Measurements from ENCODE around the gene CCBE1.
"Not testable (repeated sequence)": the region's sequence is repeated elsewhere in the genome, so short reads cannot be mapped to it uniquely, and the experiment has no call there.

CCBE1 gene

DNA sequence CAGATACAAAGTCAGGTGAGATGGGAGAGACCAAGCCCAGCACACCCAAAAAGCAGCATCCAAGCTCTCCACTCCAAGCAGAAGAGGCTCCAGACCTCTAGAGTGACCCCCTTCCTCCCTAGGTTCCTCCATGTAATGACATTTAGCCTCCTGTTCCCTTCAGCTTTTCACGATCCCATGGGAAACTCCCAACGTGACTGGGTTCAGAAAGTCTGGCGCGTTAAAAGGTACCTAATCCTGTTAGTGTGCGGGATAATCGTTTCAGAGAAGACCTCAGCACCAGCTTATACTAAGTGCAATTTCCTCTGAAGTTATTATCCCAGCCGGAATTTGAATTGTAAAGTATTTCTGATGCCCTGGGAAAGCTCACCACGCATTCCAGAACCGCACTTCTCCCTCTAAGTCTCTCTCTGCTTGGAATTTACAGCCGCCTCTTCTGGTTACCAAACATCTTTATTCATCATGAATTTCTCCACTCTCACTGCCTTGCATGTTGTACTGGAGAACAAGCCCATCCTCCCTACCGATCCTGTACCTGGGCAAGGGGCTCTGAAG lies 46.9 kb downstream of the CCBE1 start:
- Histone ChIP-seq H3K36me3 (no peaks in the 10 kb centered on the region), H3K9ac (no peak overlapping the region), H3K4me3 (no peak overlapping the region), H3K4me2 (no peak overlapping the region), H3K27ac (no peak overlapping the region), H3K27me3 (no peaks in the 10 kb centered on the region), H3K9me3 (replicated peaks in 1 of 11) (no peaks in the 10 kb centered on the region), H3K4me1 (peaks cover 0 to 13% (median 4%) of the 10 kb centered on the region in 10 experiments; a peak in 8 of 20 replicates), H4K20me1 (no peaks in the 10 kb centered on the region)
- no peak for TF ChIP-seq Cebpa-rat (IDR thresholded peaks at IDR 0.05)

DNA sequence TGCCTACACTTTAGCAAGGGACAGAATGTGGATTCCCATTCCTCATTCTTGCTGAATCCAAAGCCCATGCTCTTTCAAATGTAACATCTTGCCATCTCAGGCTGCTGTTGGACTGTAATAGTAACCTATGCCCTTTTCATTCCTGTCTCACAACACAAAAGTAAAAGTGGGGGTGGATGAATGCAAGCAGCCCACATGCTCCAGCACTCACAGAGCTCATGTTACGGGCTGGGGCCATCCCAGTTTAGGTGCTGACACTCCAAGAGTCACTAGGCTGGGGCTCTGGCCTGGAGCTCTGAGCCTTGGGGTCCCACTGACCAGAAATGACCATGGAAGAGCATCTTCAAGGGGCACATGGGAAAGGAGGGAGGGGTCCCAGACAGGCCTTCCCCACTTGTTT lies 47.6 kb downstream of the CCBE1 start:
- H3K9ac ChIP-seq, result no peak overlapping the region
- no peak overlapping the region for H3K27ac ChIP-seq
- H3K4me2 ChIP-seq, result no peak overlapping the region
- no peaks in the 10 kb centered on the region for H3K27me3 ChIP-seq
- no peaks in the 10 kb centered on the region for H3K9me3 ChIP-seq (replicated peaks in 1 of 11)
- H4K20me1 ChIP-seq, result no peaks in the 10 kb centered on the region
- peaks cover 0 to 13% (median 4%) of the 10 kb centered on the region in 10 experiments; a peak in 8 of 20 replicates for H3K4me1 ChIP-seq
- TF ChIP-seq Cebpa-rat (IDR thresholded peaks at IDR 0.05), result no peak
- no peaks in the 10 kb centered on the region for H3K36me3 ChIP-seq
- no peak overlapping the region for H3K4me3 ChIP-seq

DNA sequence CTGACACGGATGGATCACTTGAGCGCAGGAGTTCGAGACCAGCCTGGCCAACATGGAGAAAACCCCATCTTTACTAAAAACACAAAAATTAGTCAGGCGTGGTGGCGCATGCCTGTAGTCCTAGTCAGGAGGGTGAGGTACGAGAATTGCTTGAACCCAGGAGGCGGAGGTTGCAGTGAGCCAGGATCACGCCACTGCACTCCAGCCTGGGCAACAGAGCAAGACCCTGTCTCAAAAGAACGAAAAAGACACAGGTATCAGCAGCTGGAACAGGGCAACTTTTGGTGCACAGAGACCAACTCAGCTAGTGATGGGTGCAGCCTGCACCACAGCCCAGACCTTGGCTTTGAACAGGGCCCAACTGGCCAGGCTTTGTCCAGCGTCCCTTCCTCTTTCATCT lies 48.8 kb downstream of the CCBE1 start:
- not testable (repeated sequence) for H3K27ac ChIP-seq

DNA sequence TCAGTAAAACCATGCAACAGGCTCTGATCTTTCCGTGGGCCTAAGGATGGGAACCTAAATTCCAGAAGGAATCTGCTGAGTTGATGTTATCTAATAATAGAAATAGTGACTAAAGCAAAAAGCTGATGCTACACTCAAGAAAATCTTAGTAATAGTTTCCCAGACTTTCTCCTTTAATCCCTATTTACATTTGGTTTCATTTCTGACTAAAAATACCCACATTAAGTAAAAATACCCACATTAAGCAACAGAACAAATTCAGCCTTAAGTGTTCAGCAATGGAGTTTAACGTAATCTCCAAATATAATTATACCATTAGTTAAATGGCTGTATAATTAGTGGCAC lies 50.3 kb downstream of the CCBE1 start:
- Histone ChIP-seq H4K20me1 (no peaks in the 10 kb centered on the region), H3K27me3 (no peaks in the 10 kb centered on the region), H3K4me3 (no peak overlapping the region), H3K36me3 (no peaks in the 10 kb centered on the region), H3K9ac (no peak overlapping the region), H3K4me1 (peaks cover 0 to 13% (median 4%) of the 10 kb centered on the region in 10 experiments; a peak in 8 of 20 replicates), H3K9me3 (replicated peaks in 1 of 11) (no peaks in the 10 kb centered on the region), H3K27ac (no peak overlapping the region), H3K4me2 (0 out of 22 replicates have a peak overlapping the region, but pooled peaks of 1 of the 11 experiments have one; percentile 10)
- TF ChIP-seq Cebpa-rat (IDR thresholded peaks at IDR 0.05), result no peak

More for the DNA sequence above, 48.8 kb downstream of the CCBE1 start:
- H3K4me2 ChIP-seq; H3K9ac ChIP-seq; H3K36me3 ChIP-seq; H3K27me3 ChIP-seq; H3K9me3 ChIP-seq (replicated peaks in 1 of 11); H4K20me1 ChIP-seq; H3K4me3 ChIP-seq: not testable (repeated sequence)
- H3K4me1 ChIP-seq, result peaks cover 0 to 13% (median 4%) of the 10 kb centered on the region in 10 experiments; a peak in 8 of 20 replicates

DNA sequence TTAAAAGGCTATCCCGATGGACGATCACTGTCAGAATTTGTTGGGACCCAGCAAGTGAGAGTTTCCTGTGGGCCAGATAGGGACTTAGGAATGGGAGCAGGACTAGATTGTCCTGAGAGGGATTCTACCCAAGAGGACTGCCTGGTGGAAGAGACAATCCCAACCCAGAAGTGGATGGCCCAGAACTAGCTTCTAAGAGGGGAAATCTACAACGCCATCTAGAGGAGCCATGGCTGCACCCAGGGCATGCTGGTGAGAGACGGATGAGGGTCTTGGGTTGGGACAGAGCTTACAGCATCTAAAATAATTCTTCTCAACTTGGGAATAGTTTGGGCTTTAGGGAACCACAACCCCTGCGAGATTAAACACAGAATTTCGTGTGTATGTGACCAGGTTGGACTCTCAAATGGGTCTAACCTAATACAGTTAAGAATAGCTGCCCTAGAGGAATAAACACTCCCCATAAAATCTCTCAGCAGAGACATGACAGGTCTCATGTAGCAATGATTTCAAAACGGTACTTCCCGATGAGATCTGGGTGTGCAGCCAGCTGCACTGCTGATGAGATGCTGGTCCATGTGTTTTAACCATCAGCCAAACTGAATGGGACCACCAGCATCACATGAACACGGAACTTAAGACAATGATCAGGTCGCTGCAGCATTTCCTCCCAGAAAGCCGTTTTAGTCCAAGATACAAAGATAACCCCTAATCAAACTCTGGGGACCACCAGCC lies 50.8 kb downstream of the CCBE1 start:
- Histone ChIP-seq H3K9me3 (replicated peaks in 1 of 11) (no peaks in the 10 kb centered on the region), H3K36me3 (no peaks in the 10 kb centered on the region), H3K4me2 (0 out of 22 replicates have a peak overlapping the region, but pooled peaks of 1 of the 11 experiments have one; percentile 10), H3K27me3 (no peaks in the 10 kb centered on the region), H3K9ac (no peak overlapping the region), H3K4me3 (no peak overlapping the region), H3K27ac (no peak overlapping the region), H4K20me1 (no peaks in the 10 kb centered on the region), H3K4me1 (peaks cover 0 to 12% (median 4%) of the 10 kb centered on the region in 10 experiments; a peak in 8 of 20 replicates)
- no peak for TF ChIP-seq Cebpa-rat (IDR thresholded peaks at IDR 0.05)

DNA sequence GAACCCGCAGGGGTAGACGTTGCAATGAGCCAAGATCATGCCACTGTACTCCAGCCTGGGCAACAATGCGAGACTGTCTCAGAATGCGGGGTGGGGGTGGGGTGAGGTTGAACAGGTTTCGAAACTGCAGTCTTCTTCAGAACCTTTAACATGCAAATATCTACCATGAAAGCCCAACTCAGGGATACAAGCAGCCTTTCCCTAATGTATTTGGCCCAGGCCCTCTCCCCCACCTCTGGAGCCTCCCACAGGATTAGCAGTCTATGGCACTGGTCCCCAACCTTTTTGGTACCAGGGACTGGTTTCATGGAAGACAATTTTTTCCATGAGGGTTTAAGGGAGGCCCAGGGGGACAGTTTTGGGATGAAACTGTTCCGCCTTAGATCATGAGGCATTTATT lies 53.5 kb downstream of the CCBE1 start:
- no peak overlapping the region for H3K27ac ChIP-seq
- no peaks in the 10 kb centered on the region for H3K9me3 ChIP-seq (replicated peaks in 1 of 11)
- no peak overlapping the region for H3K4me3 ChIP-seq
- peaks cover 0 to 9% (median 2%) of the 10 kb centered on the region in 10 experiments; a peak in 7 of 20 replicates for H3K4me1 ChIP-seq
- H4K20me1 ChIP-seq, result no peaks in the 10 kb centered on the region
- TF ChIP-seq Cebpa-rat (IDR thresholded peaks at IDR 0.05), result no peak
- no peaks in the 10 kb centered on the region for H3K27me3 ChIP-seq
- H3K9ac ChIP-seq, result no peak overlapping the region
- no peak overlapping the region for H3K4me2 ChIP-seq
- no peaks in the 10 kb centered on the region for H3K36me3 ChIP-seq

DNA sequence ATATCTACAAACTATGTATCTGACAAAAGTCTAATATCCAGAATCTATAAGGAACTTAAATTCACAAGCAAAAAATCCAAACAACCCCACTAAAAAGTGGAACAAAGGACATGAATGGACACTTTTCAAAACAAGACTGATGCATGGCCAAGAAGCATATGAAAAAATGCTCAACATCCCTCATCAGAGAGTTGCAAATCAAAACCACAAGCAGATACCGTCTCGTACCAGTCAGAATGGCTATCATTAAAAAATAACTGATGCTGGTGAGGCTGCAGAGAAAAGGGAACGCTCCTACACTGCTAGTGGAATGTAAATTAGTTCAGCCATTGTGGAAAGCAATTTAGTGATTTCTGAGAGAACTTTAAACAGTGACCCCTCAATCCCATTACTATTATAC lies 56.5 kb downstream of the CCBE1 start:
- H3K4me1 ChIP-seq, result peaks cover 0 to 6% (median 4%) of the 10 kb centered on the region in 10 experiments; a peak in 9 of 20 replicates
- H3K4me3 ChIP-seq, result no peak overlapping the region
- no peak overlapping the region for H3K9ac ChIP-seq
- H4K20me1 ChIP-seq, result no peaks in the 10 kb centered on the region
- no peak overlapping the region for H3K4me2 ChIP-seq
- H3K9me3 ChIP-seq (replicated peaks in 1 of 11), result no peaks in the 10 kb centered on the region
- H3K27ac ChIP-seq, result no peak overlapping the region
- no peak for TF ChIP-seq Cebpa-rat (IDR thresholded peaks at IDR 0.05)
- no peaks in the 10 kb centered on the region for H3K27me3 ChIP-seq
- no peaks in the 10 kb centered on the region for H3K36me3 ChIP-seq

DNA sequence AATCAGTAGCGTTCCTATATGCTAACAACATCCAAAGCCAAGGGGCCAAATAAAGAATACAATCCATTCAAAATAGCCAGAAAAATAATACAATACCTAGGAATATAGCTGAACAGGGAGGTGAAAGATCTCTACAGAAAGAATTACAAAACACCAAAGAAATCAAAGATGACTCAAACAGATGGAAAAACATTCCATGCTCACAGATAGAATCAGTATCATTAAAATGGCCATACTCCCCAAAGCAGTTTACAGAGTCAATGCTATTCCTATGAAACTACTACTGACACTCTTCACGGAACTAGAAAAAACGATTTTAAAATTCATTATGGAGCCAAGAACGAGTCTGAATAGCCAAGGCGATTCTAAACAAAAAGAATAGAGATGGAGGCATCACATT lies 57.4 kb downstream of the CCBE1 start:
- Histone ChIP-seq H3K9me3 (replicated peaks in 1 of 11) (no peaks in the 10 kb centered on the region), H3K4me2 (no peak overlapping the region), H3K4me3 (no peak overlapping the region), H3K9ac (no peak overlapping the region), H3K4me1 (peaks cover 0 to 15% (median 7%) of the 10 kb centered on the region in 10 experiments; a peak in 9 of 20 replicates), H3K27me3 (no peaks in the 10 kb centered on the region), H4K20me1 (no peaks in the 10 kb centered on the region), H3K27ac (no peak overlapping the region), H3K36me3 (no peaks in the 10 kb centered on the region)
- no peak for TF ChIP-seq Cebpa-rat (IDR thresholded peaks at IDR 0.05)

DNA sequence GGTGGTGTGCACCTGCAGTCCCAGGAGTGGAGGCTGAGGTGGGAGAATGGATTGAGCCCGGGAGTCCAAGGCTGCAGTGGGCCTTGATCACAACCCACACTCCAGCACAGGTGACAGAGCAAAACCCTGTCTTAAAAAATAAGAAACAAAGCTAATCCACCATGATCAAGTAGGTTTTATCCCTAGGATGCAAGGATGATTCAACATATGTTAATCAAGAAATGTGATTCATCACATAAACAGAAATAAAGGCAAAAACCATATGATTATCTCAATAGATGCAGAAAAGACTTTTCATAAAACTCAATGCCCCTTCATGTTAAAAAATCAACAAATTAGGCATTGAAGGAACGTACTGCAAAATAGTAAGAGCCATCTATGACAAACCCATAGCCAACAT lies 58.1 kb downstream of the CCBE1 start:
- TF ChIP-seq Cebpa-rat (IDR thresholded peaks at IDR 0.05), result no peak
- Histone ChIP-seq H3K36me3 (no peaks in the 10 kb centered on the region), H3K27ac (no peak overlapping the region), H4K20me1 (no peaks in the 10 kb centered on the region), H3K4me3 (no peak overlapping the region), H3K27me3 (no peaks in the 10 kb centered on the region), H3K9me3 (replicated peaks in 1 of 11) (no peaks in the 10 kb centered on the region), H3K9ac (no peak overlapping the region), H3K4me2 (no peak overlapping the region), H3K4me1 (peaks cover 0 to 15% (median 7%) of the 10 kb centered on the region in 10 experiments; a peak in 9 of 20 replicates)
